ENCODE results near the gene RNPC3.
A peak's percentile ranks its signal among the peaks of the same experiment; 100 is the strongest.

RNPC3 gene

GRCh38 chr1:103523346-103523745 lies 2.2 kb upstream of the RNPC3 start:
- no peak overlapping the region for H3K4me3 ChIP-seq
- no peak overlapping the region for H3K27ac ChIP-seq
- DNase-seq (ENCODE audit: low spot score): no peak
- TF ChIP-seq CTCF (IDR thresholded peaks at IDR 0.05): no peak

- Histone ChIP-seq H3K27ac (peak overlapping the region in 1 of 2 donors; percentile 71), H3K4me3 (peak overlapping the region; percentile 65)
- no peak for DNase-seq (ENCODE audit: low spot score)
- TF ChIP-seq CTCF (IDR thresholded peaks at IDR 0.05): no peak
Measured at GRCh38 chr1:103525114-103525606, 339 bp upstream of the RNPC3 start.

- Histone ChIP-seq H3K27ac (no peak overlapping the region), H3K4me3 (peak overlapping the region; percentile 77)
Measured at GRCh38 chr1:103527331-103527730, 1.8 kb downstream of the RNPC3 start.

GRCh38 chr1:103529746-103530145 lies 4.2 kb downstream of the RNPC3 start:
- no peak for TF ChIP-seq CTCF (IDR thresholded peaks at IDR 0.05)
- no peak for DNase-seq (ENCODE audit: low spot score)
- no peak overlapping the region for H3K27ac ChIP-seq
- no peak overlapping the region for H3K4me3 ChIP-seq

More at GRCh38 chr1:103527331-103527730, 1.8 kb downstream of the RNPC3 start:
- no peak for TF ChIP-seq CTCF (IDR thresholded peaks at IDR 0.05)
- no peak for DNase-seq (ENCODE audit: low spot score)

- no peak for TF ChIP-seq CTCF (IDR thresholded peaks at IDR 0.05)
- no peak overlapping the region for H3K4me3 ChIP-seq
- H3K27ac ChIP-seq: no peak overlapping the region
- no peak for DNase-seq (ENCODE audit: low spot score)
Measured at GRCh38 chr1:103538226-103538625, 12.7 kb downstream of the RNPC3 start.

- no peak overlapping the region for H3K4me3 ChIP-seq
- TF ChIP-seq CTCF (IDR thresholded peaks at IDR 0.05): no peak
- DNase-seq (ENCODE audit: low spot score): no peak
- no peak overlapping the region for H3K27ac ChIP-seq
Measured at GRCh38 chr1:103541431-103541830, 15.9 kb downstream of the RNPC3 start.

- H3K27ac ChIP-seq: no peak overlapping the region
- no peak for DNase-seq (ENCODE audit: low spot score)
- no peak for TF ChIP-seq CTCF (IDR thresholded peaks at IDR 0.05)
- H3K4me3 ChIP-seq: no peak overlapping the region
Measured at GRCh38 chr1:103546496-103546895, 21.0 kb downstream of the RNPC3 start.

Measured in coronary artery (tissue), 2 donors.